Left ventricle myocardium superior (tissue), 1 donor: ENCODE results near the gene TATDN2. TPM values are rescaled to one million over a fixed set of nuclear protein-coding genes. Genes with fewer than 3 reads are reported as not detected.
"Not testable (repeated sequence)": the region's sequence is repeated elsewhere in the genome, so short reads cannot be mapped to it uniquely, and the experiment has no call there.

Source experiments
- ATAC-seq: fragments of 200-7000 bp; cut with Tn5 transposase; one replicate; pipeline ENCODE4 v1.9.1; 2020; ENCODE audit warnings: mild to moderate bottlenecking, moderate library complexity
- DNase-seq: peaks from one replicate; pipeline ENCODE4 v3.0.0-alpha.2; 2020
- intact Hi-C: fragments of 100-400 bp; cut with micrococcal nuclease; formaldehyde crosslinking; loops from one replicate; pipeline ENCODE4 v1.11.0; 2022
- total RNA-seq: library from RNA; stranded (reverse); fragmentation: NEBNext Ultra II Directional; extraction: Animal tissue kit (Norgen Biotek cat#: 25700); gene quantifications from one replicate; pipeline ENCODE4 v1.2.1, GENCODE V29; 2021
- donor health status: DM: no; HTN: yes; CAD: no; lungs with severe emphysema.

Gene TATDN2
- total RNA-seq, 1 donor from 2014 or later, result 17.0 TPM

GRCh38 chr3:10263646-10264363 is 15.5 kb downstream of the TATDN2 start:
- intact Hi-C loops, result no loop called here
- ATAC-seq (peak; percentile 49), DNase-seq (no peak)

DNA sequence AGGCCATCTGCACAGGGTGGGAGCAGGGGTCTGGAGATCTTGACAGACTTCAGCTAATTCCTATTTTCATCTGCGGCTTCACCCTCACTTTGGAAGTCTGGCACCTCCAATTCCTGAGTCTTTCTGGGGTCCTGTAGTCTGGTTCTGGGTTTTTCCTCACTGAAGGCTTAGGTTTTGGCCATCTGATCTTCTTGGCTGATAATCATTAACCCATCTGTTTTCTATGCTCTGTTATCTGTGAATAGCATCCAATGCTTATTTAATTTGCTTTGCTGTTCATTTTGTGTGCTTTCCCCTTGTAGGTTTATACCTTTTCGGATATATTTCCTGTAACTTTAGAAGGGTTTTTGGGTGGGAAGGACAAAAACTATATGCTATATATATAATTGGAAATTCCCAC is 17.6 kb downstream of the TATDN2 start:
- ATAC-seq (no peak), DNase-seq (no peak)
- intact Hi-C loops, result no loop called here

DNA sequence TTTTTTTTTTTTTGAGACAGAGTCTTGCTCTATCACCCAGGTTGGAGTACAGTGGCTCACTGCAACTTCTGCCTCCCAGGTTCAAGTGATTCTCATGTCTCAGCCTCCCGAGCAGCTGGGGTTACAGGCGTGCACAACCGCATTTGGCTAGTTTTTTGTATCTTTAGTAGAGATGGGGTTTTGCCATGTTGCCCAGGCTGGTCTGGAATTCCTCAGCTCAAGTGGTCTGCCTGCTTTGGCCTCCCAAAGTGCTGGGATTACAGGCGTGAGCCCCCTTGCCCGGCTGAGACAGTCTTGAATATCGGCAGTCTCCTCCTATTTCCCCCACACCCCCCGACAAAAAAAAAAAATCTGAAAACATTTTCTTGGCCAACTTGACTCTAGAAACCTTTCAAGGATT is 18.7 kb downstream of the TATDN2 start:
- DNase-seq, ATAC-seq, intact Hi-C loops: not testable (repeated sequence)

GRCh38 chr3:10268116-10268515 is 19.9 kb downstream of the TATDN2 start:
- ATAC-seq (no peak), DNase-seq (no peak)

GRCh38 chr3:10268930-10269329 is 20.7 kb downstream of the TATDN2 start:
- DNase-seq (no peak), ATAC-seq (no peak)
- intact Hi-C loops, result no loop called here

More at GRCh38 chr3:10268116-10268515, 19.9 kb downstream of the TATDN2 start:
- intact Hi-C loops, result no loop called here

DNA sequence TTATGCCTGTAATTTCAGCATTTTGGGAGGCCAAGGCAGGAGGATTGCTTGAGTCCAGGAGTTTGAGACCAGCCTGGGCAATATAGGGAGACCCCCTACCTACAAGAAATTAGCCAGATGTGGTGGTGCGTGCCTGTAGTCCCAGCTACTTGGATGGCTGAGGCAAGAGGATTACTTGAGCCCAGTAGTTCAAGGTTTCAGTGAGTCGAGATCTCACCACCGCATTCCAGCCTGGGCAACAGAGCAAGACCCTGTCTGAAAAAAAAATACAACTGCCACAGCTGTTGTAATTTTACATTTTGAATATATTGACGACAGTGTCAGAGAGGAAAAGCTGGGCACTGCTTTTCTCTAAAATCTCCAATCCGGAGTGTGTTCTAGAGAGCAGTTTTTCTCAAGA is 21.2 kb downstream of the TATDN2 start:
- no peak for DNase-seq
- no peak for ATAC-seq
- intact Hi-C loops, result no loop called here

- ATAC-seq, DNase-seq, intact Hi-C loops: not testable (repeated sequence)
Measured at GRCh38 chr3:10272476-10272875, 24.2 kb downstream of the TATDN2 start.

DNA sequence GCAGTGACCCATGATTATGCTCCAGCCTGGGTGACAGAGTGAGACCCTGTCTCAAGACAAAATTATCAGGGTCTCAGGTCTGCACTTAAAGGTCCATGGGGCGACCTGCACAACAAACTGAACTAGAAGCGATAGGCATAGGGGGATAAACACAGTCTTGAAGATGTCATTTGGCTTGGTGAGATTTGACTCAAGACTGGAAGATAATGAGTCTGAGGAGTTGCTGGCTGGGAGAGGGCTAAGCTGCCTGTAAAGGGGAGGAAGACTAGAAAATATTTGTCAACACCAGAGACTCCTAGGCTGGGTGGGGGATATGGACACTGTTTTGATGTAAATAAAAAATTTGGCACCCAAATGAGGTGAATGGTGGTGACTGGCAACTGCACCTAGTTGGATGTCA is 24.7 kb downstream of the TATDN2 start:
- ATAC-seq (no peak), DNase-seq (no peak)
- intact Hi-C loops, result no loop called here

DNA sequence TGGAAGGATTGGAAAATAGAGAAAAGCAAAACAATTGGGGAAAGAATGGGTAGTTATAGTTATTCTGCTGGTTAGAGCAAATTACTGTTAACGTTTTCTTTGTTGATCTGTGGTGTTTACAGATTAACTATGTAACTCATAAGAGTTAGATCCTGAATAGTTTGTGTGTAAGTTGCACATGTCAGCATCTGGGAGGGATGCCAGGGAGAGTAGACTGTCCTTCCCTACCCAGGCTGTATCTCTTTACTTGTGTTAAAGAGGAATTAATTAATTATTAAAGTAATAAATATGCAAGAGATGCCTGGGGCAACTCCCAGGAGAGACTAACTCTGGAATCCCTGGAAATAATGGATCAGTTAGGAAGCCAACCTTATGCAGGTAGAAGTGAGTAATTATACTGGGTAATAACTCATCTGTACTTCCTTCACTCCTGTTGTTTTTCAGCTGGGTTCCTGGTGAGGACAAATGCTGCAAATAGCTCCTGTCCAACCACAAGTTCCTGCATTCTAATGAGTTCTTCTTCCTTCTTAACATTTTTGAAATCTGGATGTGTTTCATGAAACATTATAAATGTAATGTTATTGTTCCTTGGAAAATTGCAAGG is 25.5 kb downstream of the TATDN2 start:
- intact Hi-C loops, result no loop called here
- ATAC-seq (peak; percentile 57), DNase-seq (no peak)

- no peak for ATAC-seq
- intact Hi-C loops, result no loop called here
Measured at GRCh38 chr3:10274601-10275000, 26.3 kb downstream of the TATDN2 start.

GRCh38 chr3:10277115-10277625 is 28.9 kb downstream of the TATDN2 start:
- ATAC-seq, result no peak
- no peak for DNase-seq
- intact Hi-C loops, result no loop called here

More at GRCh38 chr3:10274601-10275000, 26.3 kb downstream of the TATDN2 start:
- no peak for DNase-seq

DNA sequence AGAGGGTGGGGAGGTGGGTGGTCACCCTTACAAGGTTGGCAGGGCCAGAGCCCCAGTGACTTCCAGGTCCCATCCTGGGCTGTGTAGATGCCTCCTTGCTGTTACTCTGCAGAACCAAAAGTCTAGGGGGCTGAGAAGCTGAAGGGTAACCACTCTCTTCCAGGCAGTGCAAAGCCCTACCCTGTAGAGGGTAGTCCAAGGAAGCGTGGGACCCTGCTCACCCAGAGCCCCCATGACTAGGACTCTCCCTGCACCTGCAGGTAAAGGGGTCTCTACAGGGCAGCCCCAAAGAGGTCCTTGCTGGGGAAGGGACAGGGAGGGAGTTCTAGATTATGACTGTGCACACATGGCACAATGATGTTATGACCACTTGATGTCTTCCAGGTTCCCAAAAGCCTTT is 30.2 kb downstream of the TATDN2 start:
- ATAC-seq (no peak), DNase-seq (no peak)
- intact Hi-C loops, result no loop called here

GRCh38 chr3:10279384-10280176 is 31.3 kb downstream of the TATDN2 start:
- ATAC-seq (no peak), DNase-seq (no peak)
- intact Hi-C loops, result no loop called here

DNA sequence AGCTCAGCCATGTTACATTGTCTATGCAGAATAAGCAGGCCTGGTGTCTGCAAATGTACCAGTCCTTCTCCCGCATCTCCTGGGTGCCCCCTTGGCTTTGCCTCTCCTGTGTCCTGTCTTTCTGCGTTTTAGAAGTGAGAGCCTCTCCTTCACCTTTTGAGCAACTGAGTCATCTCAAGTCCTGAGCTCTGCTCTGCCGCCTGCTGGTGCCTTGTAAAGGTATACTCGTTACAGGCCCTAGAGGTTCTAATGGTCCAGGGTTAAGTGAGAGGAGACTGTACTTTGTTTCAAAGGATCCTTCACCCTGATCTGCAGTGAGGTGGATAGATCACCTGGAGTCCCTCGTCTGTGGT is 31.9 kb downstream of the TATDN2 start:
- ATAC-seq (no peak), DNase-seq (no peak)
- intact Hi-C loops, result no loop called here

DNA sequence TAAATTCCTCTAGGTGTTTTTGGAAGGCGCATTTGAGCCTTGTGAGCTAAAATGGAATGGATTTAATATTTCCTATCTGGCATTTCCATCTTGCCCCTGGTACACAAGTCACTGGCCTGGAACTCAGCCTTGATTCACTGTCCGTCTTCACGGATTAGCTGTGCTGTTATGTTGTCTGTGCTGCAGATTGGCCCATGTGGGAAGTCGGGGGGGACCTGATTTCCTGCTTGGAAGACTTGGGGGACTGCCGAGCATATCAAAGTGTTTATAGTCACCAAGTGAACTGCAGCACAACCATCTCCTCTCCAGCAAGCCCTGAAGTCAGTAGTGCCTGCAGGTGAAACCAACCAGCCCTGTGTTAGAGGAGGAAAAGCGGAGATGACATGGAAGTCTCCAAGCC is 32.3 kb downstream of the TATDN2 start:
- no peak for DNase-seq
- ATAC-seq, result no peak
- intact Hi-C loops, result no loop called here

DNA sequence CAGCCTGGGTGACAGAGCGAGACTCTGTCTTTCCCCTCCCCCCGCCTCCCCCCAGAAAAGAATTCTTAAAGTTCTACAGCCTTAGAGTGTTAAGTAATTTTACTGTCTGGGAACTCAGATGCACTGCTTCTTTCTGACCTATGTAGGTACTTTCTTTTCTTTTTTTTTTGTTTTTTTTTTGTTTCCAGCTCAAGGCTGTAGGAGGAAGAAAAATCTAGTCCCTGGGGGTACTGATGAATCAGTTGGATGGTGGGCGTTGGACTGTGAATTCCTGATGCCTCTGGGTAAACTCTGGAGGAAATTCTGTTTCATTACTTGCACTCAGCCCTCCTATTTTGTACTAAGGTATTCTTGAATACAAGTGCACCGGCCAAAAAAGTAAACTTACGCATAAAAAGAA is 33.7 kb downstream of the TATDN2 start:
- no peak for ATAC-seq
- no peak for DNase-seq
- intact Hi-C loops, result no loop called here

DNA sequence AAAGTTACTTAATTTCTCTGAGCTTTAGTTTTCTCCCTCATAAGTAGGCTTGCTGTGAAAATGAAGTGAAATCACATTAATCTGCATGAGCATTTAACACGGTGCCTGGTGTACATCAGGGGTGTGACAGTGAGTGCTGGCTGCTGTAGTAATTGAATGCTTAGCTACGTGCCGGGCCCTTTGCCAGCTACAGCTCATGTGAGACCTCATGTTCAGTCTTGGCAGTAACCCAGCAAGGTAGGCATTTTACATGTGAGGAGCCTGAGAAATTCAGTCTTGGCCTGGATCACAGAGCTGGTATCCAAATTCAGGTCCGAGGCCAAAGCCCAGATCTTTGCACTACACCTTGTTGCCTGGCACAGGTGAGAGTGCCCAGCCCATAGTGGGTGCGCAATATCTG is 35.4 kb downstream of the TATDN2 start:
- intact Hi-C loops, result no loop called here

GRCh38 chr3:10284496-10284895 is 36.2 kb downstream of the TATDN2 start:
- intact Hi-C loops, result no loop called here
- DNase-seq (no peak), ATAC-seq (no peak)

More for the DNA sequence above, 35.4 kb downstream of the TATDN2 start:
- ATAC-seq (peak; percentile 81), DNase-seq (peak; percentile 76)

DNA sequence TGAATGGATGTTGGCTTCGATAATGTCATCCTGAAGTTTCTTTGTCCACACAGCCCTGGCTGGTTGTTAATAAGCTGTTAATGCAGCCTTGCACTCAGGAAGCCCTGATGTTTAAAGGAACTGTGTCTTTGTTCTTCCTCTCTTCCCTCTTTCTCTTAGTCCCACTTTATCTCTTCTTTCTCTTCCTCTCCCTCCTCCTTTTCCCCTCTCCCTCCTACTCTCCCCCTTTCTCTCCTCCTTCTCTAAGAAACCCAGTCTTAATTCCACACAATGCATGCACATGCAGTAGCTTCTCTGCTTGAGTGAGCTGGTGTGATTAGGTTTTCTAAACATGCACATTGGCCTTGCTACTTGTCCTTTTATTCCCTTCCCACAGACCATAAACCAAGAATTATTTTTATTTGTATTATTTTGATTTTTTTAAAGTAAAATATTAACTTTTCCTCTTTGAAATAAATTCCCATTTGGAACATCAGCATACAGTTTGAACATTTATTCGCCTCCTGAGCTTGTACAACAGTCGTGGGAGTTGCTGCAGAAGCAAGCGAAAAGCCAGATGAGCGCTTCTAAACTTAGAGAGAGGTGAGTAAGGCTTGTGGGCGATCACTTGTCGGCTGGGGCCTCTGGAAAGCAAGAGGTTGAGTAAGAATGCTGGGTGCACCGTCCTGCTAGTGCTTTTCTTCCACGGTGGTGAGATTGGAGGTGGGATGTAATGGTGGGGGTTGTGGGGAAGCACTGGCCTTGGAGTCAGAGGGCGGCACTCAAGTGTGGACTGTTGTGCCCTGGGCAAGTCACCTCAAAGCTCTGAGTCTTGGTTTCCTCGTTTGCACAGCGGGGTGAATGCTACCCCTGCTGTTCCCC is 37.2 kb downstream of the TATDN2 start:
- no peak for ATAC-seq
- no peak for DNase-seq
- intact Hi-C loops, result no loop called here
